Esophagus muscularis mucosa (tissue), 4 donors: ENCODE results near the gene NHEJ1. TPM values are rescaled to one million over a fixed set of nuclear protein-coding genes. Genes with fewer than 3 reads are reported as not detected.

Experiments
- DNase-seq: peaks from one replicate; pipeline ENCODE4 v3.0.0-alpha.2; 2017; ENCODE audit errors: extremely low spot score
- H3K27ac ChIP-seq, 4 donors: fragments of 200-600 bp; sonication (generic); replicated peaks in 1 of 4; 1 replicate in 3 of 4; 2 replicates in 1 of 4; pipeline ENCODE4 v1.5.1; 2016 to 2019; ENCODE audit warnings: mild to moderate bottlenecking in 1 of 4
- H3K27me3 ChIP-seq, 4 donors: fragments of 200-600 bp; sonication (generic); one replicate each; pipeline versions ENCODE4 v1.5.1 to v1.6.0; 2016 to 2019
- H3K36me3 ChIP-seq, 4 donors: fragments of 200-600 bp; sonication (generic); one replicate each; pipeline ENCODE4 v1.5.1; 2016 to 2019
- H3K4me1 ChIP-seq, 4 donors: fragments of 200-600 bp; sonication (generic); one replicate each; pipeline ENCODE4 v1.5.1; 2016 to 2019
- H3K4me3 ChIP-seq, 4 donors: fragments of 200-600 bp; sonication (generic); 1 replicate in 2 of 4; 2 replicates in 2 of 4; pipeline ENCODE4 v1.5.1; 2016 to 2019; ENCODE audit warnings: mild to moderate bottlenecking in 4 of 4, moderate library complexity in 1 of 4
- H3K9me3 ChIP-seq, 4 donors: fragments of 200-600 bp; sonication (generic); 1 replicate in 3 of 4; 2 replicates in 1 of 4; pipeline ENCODE4 v1.5.1; 2016 to 2019
- CTCF ChIP-seq, 3 experiments: fragments of 200-600 bp in 2 of 3; fragments of 450-650 bp in 1 of 3; sonication (generic) in 2 of 3; IDR thresholded peaks; one replicate each; pipeline ENCODE4 v1.5.1; 2017 to 2019; ENCODE audit warnings: antibody characterized with exemption in 3 of 3, mild to moderate bottlenecking in 2 of 3, moderate library complexity in 1 of 3
- EP300 ChIP-seq: sonication (generic); formaldehyde crosslinking; IDR thresholded peaks from one replicate; pipeline ENCODE4 v1.6.1; 2017; ENCODE audit warnings: antibody characterized with exemption
- POLR2A ChIP-seq: fragments of 450-650 bp; IDR thresholded peaks from one replicate; pipeline ENCODE4 v1.6.1; 2017; ENCODE audit warnings: antibody characterized with exemption, moderate library complexity, mild to moderate bottlenecking, low read depth
- POLR2AphosphoS5 ChIP-seq, 2 donors: sonication (generic); formaldehyde crosslinking; IDR thresholded peaks; one replicate each; pipeline ENCODE4 v1.6.1; 2017; ENCODE audit warnings: antibody characterized with exemption in 2 of 2
- WGBS: methylation state at CpG from one replicate; pipeline ENCODE4 v1.1.5; 2018; 5-methylcytosine and 5-hydroxymethylcytosine counted together
- intact Hi-C: fragments of 100-400 bp; cut with DNase I; formaldehyde crosslinking; loops from one replicate; pipeline ENCODE4 v1.15.1; 2023
- total RNA-seq, 4 donors: library from RNA; depleted of rRNA; stranded (reverse); fragments of >200 nt; gene quantifications; one replicate each; pipeline versions ENCODE4 v1.1.0 to v1.2.1, GENCODE V29; 2016

NHEJ1 gene
- total RNA-seq, 4 donors from 2014 or later: 15.1 to 24.4 (median 17.8) TPM

DNA sequence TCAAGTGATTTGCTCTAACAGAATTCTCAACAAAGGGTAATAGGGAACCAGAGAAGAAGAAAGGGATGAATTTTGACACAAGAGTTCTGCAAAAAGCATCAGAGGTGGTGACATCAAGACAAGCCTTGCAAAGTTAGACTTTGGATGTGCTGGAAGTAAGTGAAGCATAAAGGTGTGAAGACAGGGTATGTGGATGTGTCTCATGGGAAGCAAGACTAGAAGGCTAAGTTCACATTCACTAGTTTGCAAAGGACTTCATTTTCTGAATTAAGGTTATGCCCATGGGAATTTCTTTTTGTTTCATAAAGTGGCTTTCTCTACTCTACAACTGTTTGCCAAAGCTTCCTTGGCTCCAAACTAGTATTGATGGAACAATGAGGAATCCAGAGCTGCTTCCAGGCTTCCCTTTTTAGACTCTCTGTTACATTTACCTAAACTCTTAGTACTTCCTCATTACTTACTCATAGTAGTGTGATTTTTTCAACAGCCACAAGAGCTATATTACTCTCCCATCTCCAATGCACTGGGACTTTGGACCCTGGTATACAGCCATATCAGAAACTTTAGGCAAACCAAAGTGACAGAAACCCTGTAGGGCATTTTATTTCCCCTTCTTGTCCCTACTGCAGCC, 78.8 kb downstream of the NHEJ1 start:
- Histone ChIP-seq H3K27ac (no peak overlapping the region), H3K4me1 (peaks cover 0 to 10% (median 3%) of the 10 kb centered on the region in 4 donors), H3K9me3 (no peaks in the 10 kb centered on the region), H3K36me3 (peaks cover 10 to 13% (median 12%) of the 10 kb centered on the region in 4 donors), H3K27me3 (no peaks in the 10 kb centered on the region), H3K4me3 (no peak overlapping the region)
- TF ChIP-seq EP300: no peak
- no peak for TF ChIP-seq CTCF (IDR thresholded peaks at IDR 0.05)
- no peak for TF ChIP-seq POLR2AphosphoS5 (IDR thresholded peaks at IDR 0.05)
- TF ChIP-seq POLR2A: no peak
- intact Hi-C loops: no loop called here
- DNase-seq: no peak

DNA sequence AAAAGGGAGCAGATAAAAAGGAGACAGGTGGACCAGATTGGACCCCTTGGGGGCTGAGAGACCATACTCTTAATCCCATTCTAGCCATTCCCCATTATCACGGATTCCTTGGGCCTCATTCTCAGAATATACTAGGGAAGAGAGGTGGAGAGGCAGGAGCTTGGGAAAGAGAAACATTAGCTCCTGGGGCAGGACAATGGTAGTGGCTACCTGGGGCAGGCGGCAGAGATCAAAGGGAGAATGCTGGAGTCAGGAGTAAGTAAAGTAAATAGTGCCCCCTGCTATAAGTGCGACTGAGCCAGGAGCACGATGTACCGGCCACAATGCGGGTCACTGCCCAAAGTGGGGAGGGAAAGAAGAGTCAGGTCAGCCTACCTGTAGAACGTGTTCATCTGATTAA, 79.5 kb downstream of the NHEJ1 start:
- 88% methylated on average over 7 of the region's 7 CpGs for WGBS
- Histone ChIP-seq H3K27ac (no peak overlapping the region), H3K4me3 (no peak overlapping the region), H3K36me3 (peaks cover 15 to 21% (median 19%) of the 10 kb centered on the region in 4 donors), H3K4me1 (peaks cover 0 to 10% (median 3%) of the 10 kb centered on the region in 4 donors), H3K9me3 (no peaks in the 10 kb centered on the region), H3K27me3 (no peaks in the 10 kb centered on the region)
- intact Hi-C loops: no loop called here
- no peak for TF ChIP-seq POLR2A
- TF ChIP-seq CTCF (IDR thresholded peaks at IDR 0.05): no peak
- TF ChIP-seq POLR2AphosphoS5 (IDR thresholded peaks at IDR 0.05): no peak
- TF ChIP-seq EP300: no peak
- no peak for DNase-seq

GRCh38 chr2:219079417-219079816, 81.2 kb downstream of the NHEJ1 start:
- TF ChIP-seq CTCF (IDR thresholded peaks at IDR 0.05) (no peak), POLR2A (no peak), EP300 (no peak), POLR2AphosphoS5 (IDR thresholded peaks at IDR 0.05) (no peak)
- intact Hi-C loops: no loop called here
- DNase-seq: no peak
- WGBS: 83% methylated on average over 2 of the region's 2 CpGs
- H3K4me1 ChIP-seq: peaks cover 0 to 10% (median 3%) of the 10 kb centered on the region in 4 donors
- H3K9me3 ChIP-seq: no peaks in the 10 kb centered on the region
- H3K4me3 ChIP-seq: no peak overlapping the region
- no peak overlapping the region for H3K27ac ChIP-seq
- H3K36me3 ChIP-seq: peaks cover 26 to 37% (median 36%) of the 10 kb centered on the region in 4 donors
- no peaks in the 10 kb centered on the region for H3K27me3 ChIP-seq

DNA sequence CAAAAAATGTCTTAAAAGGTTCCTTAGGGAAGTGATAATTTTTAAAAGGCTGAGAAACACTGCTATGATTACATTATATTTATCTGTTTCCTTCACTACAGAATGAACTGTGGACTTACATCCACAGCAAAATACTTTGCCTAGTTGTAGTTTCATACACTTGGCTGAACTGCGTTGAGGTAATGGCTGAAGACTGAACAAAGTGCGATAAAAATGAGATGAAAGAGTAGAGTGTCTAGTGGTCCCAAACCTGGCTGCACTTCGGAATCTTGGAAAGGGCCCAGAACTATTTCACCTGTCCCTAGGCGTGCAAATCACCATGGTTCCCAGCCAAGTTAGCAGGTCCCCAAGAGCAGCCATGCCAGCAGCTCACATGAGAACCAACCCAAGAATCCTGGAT, 81.7 kb downstream of the NHEJ1 start:
- Histone ChIP-seq H3K9me3 (no peaks in the 10 kb centered on the region), H3K4me3 (no peak overlapping the region), H3K27me3 (no peaks in the 10 kb centered on the region), H3K4me1 (peaks cover 0 to 10% (median 3%) of the 10 kb centered on the region in 4 donors), H3K27ac (no peak overlapping the region), H3K36me3 (peaks cover 28 to 42% (median 39%) of the 10 kb centered on the region in 4 donors)
- 84% methylated on average over 4 of the region's 4 CpGs for WGBS
- no peak for DNase-seq
- intact Hi-C loops: no loop called here
- TF ChIP-seq POLR2AphosphoS5 (IDR thresholded peaks at IDR 0.05) (no peak), CTCF (IDR thresholded peaks at IDR 0.05) (no peak), POLR2A (no peak), EP300 (no peak)

- intact Hi-C loops: no loop called here
- DNase-seq: no peak
- H3K9me3 ChIP-seq: no peaks in the 10 kb centered on the region
- TF ChIP-seq POLR2AphosphoS5 (IDR thresholded peaks at IDR 0.05) (no peak), EP300 (no peak)
- H3K4me1 ChIP-seq: peaks cover 0 to 10% (median 3%) of the 10 kb centered on the region in 4 donors
- no peak overlapping the region for H3K4me3 ChIP-seq
- peaks cover 28 to 49% (median 40%) of the 10 kb centered on the region in 4 donors for H3K36me3 ChIP-seq
- no peak overlapping the region for H3K27ac ChIP-seq
- no peaks in the 10 kb centered on the region for H3K27me3 ChIP-seq
- 79% methylated on average over 3 of the region's 3 CpGs for WGBS
These were observed 82.5 kb downstream of the NHEJ1 start for GRCh38 chr2:219078126-219078525.
